HG03175 (cell line): ENCODE results near the gene TMEM150C.

ENCODE experiments used
- ATAC-seq: cut with Tn5 transposase; IDR thresholded peaks from one replicate; pipeline ENCODE4 v1.9.1; 2021; ENCODE audit warnings: mild to moderate bottlenecking, moderate library complexity; ENCODE audit not compliant: unreplicated experiment

Gene TMEM150C

GRCh38 chr4:82519072-82519471, 42.7 kb downstream of the TMEM150C start:
- no peak for ATAC-seq

GRCh38 chr4:82517043-82517442, 44.7 kb downstream of the TMEM150C start:
- ATAC-seq, result no peak

GRCh38 chr4:82515705-82516104, 46.1 kb downstream of the TMEM150C start:
- no peak for ATAC-seq

GRCh38 chr4:82513382-82513781, 48.4 kb downstream of the TMEM150C start:
- ATAC-seq, result no peak

- no peak for ATAC-seq
Observed at GRCh38 chr4:82510216-82510615, 51.6 kb downstream of the TMEM150C start.

GRCh38 chr4:82508806-82509428, 52.9 kb downstream of the TMEM150C start:
- ATAC-seq, result no peak

- no peak for ATAC-seq
Observed at GRCh38 chr4:82508011-82508410, 53.8 kb downstream of the TMEM150C start.

GRCh38 chr4:82501154-82501442, 60.7 kb downstream of the TMEM150C start:
- no peak for ATAC-seq

- no peak for ATAC-seq
Observed at GRCh38 chr4:82500435-82501153, 61.2 kb downstream of the TMEM150C start.

- ATAC-seq, result no peak
Observed at GRCh38 chr4:82499738-82500434, 61.9 kb downstream of the TMEM150C start.

GRCh38 chr4:82496349-82496748, 65.4 kb downstream of the TMEM150C start:
- no peak for ATAC-seq

- ATAC-seq, result no peak
Observed at GRCh38 chr4:82495666-82496065, 66.1 kb downstream of the TMEM150C start.

- ATAC-seq, result no peak
Observed at GRCh38 chr4:82493721-82494425, 67.9 kb downstream of the TMEM150C start.

GRCh38 chr4:82491251-82491960, 70.4 kb downstream of the TMEM150C start:
- no peak for ATAC-seq

GRCh38 chr4:82489987-82490386, 71.8 kb downstream of the TMEM150C start:
- ATAC-seq, result no peak

GRCh38 chr4:82489076-82489475, 72.7 kb downstream of the TMEM150C start:
- ATAC-seq, result no peak

GRCh38 chr4:82484996-82485783, 76.6 kb downstream of the TMEM150C start:
- no peak for ATAC-seq

- ATAC-seq, result no peak
Observed at GRCh38 chr4:82482387-82482786, 79.4 kb downstream of the TMEM150C start.

GRCh38 chr4:82481506-82481840, 80.3 kb downstream of the TMEM150C start:
- ATAC-seq, result no peak

GRCh38 chr4:82480771-82481505, 80.8 kb downstream of the TMEM150C start:
- no peak for ATAC-seq
